HG03520 (cell line): Measurements from ENCODE around the gene CDKN3.

Experiments used
- ATAC-seq: cut with Tn5 transposase; IDR thresholded peaks from one replicate; pipeline ENCODE4 v1.9.1; 2021; ENCODE audit warnings: mild to moderate bottlenecking, moderate library complexity; ENCODE audit not compliant: unreplicated experiment

The CDKN3 gene, protein sequence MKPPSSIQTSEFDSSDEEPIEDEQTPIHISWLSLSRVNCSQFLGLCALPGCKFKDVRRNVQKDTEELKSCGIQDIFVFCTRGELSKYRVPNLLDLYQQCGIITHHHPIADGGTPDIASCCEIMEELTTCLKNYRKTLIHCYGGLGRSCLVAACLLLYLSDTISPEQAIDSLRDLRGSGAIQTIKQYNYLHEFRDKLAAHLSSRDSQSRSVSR

DNA sequence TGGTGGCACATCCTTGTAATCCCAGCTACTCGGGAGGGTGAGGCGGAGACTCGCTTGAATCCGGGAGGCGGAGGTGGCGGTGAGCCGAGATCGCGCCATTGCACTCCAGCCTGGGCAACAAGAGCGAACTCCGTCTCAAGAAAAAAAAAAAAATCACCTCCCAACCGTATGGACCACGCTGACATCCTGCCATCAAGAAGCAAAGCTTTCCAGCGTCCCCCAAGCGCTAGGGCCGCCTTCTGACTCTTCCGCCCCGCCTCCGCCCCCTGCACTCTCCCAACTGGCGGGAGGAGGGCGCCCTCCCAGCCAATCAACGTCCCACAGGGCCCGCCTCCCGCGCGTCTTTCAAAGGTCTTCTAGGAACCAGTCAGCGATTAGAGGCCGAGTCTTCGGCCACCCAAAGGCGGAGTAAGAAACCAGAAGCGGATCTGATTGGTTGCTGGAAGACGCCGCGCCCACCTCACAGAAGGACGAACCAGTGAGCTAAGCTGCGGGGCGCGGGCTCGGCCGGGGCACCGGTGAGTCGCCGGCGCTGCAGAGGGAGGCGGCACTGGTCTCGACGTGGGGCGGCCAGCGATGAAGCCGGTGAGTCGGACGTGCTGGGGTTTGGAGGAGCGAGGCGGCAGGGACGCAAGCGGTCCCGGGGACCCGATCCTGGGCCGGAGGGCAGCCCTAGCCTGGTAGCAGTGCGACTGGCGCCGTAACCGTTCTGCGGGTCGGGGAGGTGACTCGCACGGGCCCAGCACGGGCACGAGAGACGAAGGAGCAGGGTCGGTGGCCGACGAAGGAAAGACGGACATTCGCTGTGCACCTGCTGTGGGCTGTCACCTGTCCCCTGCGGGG, at the start of gene CDKN3:
TSS of gene CDKN3 (plus strand) at position 515 of the 843 bp plus-strand sequence. CDS start at position 577, 62 bp downstream.
- peak; percentile 97 for ATAC-seq

DNA sequence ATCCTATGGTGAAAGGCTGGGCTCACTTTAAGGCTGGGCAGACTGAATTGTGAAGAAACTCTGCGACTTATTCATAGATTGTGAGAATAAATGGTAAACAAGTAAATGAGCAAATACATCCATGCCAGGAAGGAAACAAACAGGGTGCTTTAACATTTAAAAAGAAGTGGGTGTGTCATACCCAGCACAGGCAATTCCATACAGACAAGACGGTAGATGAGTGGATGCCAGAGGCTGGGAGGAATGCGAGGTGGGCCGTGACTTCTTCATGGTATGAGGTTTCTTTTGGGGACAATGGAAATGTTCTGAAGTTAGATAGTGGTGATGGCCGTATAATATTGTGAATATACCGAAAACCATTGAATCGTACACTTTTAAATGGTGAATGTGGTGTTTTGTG, 49.8 kb upstream of the CDKN3 start:
- ATAC-seq: no peak

DNA sequence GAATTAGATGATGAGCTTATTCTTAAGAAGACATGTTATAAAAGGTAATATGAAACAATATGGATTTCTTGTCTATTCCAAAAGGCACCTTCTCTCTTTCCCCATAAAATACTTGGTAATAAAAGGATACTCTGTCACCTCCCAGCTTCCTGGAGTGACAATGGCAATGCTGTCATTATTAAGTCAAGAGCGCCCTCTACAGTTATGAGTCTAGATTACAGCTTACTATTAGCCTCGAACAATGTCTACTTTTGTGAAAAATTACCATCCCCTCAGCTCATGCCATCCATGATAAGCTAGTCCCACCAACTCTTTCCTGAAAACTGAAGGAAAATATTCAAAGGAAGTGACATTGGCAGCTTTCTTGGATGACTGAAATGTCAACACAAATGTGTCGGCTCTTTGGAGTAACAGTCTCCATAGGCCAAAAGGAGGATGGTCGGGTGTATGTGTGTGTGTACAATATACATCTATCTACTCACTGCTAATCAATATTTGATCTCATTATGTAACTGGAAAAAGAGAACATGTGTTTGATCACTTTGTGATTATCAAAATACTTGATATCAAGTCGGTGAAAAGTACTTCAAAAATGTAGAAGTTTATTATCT, 48.7 kb upstream of the CDKN3 start:
- no peak for ATAC-seq

DNA sequence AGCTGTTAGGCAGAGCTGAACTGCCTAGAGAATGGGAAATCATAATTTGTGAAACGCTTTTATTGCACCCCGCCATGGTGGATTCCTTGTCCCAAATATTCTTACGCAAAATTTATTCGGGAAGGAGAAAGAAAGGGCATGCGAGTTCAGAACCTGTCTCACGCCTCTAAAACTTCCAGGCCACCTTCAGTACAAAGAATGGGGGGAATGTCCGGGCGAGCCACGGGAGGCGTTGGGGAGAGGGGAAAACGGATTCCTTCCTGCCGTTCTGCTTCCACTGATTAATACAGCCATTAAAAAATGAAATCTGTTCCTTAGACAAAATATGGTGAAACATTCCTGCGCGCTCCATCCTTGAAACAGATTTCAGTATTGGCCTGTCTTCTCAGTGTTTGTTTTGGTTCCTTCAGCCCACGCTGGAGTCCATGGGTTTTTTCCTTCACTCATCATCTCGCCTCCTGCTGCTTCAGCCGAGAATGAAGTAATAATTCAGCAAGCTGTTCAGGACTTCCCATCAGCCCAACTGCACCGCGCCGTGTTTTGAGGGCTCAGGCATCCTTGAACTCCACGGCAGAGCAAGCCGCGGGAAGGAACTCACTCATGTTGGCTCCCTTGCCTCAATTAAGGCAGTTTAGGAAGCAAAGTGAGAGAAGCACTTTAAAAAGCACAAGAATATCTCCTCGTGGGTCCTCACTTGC, 47.7 kb upstream of the CDKN3 start:
- ATAC-seq: no peak

DNA sequence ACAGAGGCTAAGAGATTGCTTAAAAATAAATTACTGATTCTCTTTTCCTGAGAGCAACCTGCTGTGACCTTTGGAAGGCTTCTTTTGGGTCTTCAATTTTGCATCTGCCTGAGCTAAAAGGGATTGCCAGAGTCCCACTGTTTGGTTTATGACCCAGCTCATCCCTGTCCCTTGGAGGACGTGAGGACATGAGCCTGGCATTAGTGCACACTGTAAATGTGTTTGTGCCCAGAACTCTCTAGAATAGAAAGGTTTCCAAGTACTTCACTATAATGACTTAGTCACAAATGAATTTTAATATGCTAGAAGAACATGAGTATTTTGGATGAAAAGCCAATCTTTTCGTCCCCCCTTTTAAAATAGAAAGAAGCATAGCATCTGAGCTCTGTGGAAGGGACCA, 47.1 kb upstream of the CDKN3 start:
- ATAC-seq: no peak

DNA sequence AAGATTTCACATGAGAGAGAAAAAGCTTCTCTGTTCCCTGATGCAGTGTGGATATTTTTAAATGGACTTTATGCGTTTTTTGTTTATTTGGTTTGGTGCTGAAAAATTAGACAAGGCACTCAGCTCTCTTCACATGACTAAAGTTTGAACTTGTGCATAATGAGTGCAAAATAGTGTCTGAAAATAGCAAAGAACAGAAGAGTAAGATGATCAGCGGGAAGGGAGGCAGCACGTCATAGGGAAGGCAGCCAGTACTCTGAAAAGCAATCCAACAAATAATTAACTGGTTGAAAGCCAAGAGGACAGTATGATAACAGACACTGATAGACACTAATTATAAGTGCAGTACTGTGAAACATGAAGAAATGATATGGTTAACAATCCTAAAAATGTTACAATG, 46.6 kb upstream of the CDKN3 start:
- no peak for ATAC-seq

DNA sequence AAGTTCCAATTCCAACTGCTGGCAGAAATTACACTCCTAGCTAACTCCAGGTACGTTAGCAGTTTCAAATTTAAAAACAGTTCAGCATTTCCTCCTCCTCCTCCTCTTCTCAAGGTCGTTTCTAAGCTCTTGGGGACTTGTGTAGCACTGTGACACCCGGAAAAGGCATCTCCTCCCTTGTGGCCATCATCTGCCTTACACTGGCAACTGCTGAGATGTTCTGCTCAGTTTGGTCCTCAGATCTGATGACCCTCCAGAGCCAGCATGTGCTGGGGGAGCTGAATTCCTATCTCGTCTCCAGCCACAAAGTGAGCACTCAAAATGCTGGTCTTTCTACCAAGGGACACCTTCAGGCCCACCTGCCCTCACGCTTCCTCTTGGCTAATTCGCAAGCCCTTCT, 43.5 kb upstream of the CDKN3 start:
- ATAC-seq: no peak

DNA sequence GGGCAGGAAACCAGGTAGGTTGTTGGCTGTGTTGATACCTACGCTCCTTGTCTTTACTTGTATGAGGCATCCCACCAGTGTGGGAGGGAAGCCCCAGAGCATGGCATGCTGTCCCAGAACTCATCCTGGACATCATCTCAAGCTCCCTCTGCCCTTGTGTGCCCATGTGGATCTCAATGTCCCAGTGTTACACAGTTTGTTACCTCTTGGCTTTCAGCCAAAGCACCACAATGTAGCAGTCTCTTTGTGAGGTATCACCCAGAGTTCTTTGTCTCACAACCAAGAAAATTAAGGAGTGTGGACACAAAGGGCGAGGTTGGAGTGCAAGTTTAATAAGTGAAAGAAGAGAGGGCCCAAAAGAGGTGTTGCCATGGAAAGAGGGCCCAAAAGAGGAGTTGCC, 43.1 kb upstream of the CDKN3 start:
- ATAC-seq: no peak

DNA sequence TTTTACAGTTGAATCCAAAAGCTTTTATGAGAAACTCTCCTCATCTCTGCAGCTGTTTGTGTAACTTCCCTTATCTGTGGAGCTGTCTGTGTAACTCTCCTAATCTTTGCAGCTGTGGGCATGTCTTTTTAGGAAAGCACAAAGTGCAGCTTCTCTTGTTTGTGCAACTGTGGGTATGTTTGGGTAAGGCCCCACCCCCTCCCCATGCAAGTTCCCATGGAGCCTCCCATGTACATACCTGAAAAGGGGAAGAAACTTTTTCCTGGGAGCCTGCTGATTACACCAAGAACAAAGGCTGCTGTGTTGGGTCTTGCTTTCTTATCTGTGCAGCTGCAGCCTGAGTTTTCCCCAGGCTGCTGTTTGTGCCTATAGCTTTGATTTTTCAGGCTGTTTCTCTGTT, 42.7 kb upstream of the CDKN3 start:
- no peak for ATAC-seq

DNA sequence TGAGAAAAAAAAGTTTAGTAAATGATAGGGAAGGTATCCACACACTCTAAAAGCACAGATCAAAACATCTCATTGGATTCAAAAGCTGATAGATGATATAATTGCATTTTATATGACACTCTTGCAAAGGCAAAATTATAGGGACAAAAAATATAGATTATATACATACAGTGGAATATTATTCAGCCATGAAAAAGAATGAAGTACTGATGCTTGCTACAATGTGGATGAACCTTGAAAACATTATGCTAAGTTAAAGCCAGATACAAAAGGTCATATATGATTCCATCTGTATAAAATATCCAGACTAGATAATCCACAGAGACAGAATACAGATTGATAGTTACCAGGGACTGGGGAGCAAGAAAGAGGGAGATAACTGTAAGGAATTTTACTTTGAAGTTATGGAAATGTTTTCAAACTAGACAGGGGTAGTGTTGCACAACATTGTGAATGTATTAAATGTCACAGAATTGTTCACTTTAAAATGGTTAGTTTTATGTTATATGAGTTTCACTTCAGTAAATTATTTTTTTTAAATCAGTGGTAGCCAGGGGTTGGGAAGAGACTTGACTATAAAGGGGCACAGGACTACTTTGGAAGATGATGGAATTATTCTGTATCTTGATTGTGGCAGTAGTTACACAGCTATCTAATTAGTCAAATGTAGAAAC, 41.7 kb upstream of the CDKN3 start:
- no peak for ATAC-seq

DNA sequence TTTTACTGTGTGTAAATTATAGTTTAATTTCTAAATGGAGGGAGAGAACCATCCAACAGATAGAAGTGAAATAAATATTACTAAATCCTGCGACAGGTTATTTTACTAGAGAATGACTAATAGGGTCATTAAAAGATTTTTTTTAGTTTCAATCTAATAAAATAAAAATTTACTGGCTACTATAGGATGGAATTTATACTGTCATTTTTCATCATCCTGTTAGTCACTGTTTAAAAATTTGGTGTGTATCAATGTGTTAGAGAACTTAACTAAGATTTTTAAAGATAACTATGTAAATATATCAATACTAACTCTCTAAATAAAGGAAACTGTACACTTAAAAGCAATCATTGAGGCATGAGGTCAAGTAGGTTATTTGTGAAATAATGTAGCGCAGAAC, 41.1 kb upstream of the CDKN3 start:
- no peak for ATAC-seq

DNA sequence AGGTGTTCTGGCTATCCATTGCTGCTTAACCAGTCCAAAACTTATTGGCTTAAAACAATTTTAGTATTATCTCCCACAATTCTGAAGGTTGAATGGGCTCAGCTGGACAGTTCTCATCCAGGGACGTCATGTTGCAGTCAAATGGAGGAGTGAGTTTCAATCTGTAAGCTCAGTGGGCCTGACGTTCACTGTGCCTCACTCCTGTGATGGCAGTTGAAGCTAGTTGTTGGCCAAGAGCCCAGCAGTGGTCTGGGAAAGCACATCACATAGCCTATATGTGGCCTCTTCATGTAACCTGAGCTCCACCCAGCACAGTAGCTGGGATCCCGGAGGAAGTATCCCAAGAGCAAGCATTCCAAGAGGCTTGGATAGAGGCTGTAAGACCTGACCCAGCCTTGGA, 40.6 kb upstream of the CDKN3 start:
- ATAC-seq: no peak

DNA sequence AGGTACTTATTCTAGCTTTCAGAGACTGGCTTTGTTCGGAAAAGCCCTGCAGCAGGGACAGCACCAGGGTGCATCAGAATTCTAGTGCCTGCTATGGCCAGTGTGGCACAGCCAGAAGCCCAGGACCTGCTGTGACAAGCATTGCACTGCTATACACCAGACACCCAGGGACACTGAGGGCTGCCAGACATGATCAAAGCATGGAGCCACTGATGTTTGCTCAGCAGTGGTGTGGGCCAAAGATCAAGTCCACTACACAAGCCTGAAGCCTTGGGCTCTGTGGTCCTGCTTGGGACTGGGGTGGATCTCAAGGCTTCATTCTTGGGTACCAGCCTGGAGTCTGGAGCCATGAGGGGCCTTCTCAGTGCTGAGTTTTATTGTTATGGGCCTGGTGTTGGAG, 36.1 kb upstream of the CDKN3 start:
- ATAC-seq: no peak

DNA sequence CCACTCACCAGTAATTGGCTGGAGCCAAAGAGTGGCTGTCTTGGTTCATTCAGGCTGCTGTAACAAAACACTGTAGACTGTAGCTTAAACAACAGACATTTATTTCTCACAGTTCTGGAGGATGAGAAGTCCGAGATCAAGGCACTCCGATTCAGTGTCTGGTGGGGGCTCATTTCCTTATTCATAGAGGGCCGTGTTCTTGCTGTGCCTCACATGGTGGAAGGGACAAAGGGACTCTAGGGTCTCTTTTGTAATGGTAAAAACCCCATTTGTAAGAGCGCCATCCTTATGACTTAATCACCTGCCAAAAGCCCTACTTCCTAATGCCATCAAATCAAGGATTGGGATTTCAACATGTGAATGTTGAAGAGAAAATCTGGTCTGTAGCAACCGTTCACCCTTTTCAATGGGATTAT, 34.7 kb upstream of the CDKN3 start:
- ATAC-seq: no peak

DNA sequence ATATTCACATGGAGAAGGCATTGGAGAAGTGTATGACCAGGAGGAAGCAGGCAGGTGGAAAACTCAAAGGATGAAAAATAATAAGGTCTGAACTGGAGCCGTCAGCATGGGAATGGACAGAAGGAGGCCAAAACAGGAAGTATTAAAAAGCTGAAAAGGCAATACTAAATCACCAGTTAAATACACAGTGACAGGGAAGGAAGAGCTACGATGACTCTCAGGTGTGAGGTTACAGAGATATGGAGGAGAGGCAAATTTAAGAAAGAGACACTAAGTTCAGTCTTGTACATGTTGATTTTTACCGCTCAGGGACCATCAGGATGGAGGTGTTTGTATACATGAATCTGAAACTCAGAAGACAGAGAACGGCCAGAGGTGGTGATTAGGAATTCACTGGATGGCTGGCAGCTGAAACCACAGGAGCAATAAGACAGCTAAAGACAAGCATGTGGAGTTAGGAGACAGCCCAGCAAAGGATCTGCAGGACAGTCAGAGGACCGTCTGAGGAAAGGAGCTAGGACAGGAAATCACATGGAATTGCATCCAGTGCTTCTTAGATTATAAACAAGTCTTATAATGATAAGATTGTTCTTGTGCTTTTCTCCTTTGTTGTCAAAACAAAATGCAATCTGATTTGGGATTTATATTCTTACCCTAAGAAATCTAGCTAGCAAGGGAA, 33.9 kb upstream of the CDKN3 start:
- no peak for ATAC-seq

DNA sequence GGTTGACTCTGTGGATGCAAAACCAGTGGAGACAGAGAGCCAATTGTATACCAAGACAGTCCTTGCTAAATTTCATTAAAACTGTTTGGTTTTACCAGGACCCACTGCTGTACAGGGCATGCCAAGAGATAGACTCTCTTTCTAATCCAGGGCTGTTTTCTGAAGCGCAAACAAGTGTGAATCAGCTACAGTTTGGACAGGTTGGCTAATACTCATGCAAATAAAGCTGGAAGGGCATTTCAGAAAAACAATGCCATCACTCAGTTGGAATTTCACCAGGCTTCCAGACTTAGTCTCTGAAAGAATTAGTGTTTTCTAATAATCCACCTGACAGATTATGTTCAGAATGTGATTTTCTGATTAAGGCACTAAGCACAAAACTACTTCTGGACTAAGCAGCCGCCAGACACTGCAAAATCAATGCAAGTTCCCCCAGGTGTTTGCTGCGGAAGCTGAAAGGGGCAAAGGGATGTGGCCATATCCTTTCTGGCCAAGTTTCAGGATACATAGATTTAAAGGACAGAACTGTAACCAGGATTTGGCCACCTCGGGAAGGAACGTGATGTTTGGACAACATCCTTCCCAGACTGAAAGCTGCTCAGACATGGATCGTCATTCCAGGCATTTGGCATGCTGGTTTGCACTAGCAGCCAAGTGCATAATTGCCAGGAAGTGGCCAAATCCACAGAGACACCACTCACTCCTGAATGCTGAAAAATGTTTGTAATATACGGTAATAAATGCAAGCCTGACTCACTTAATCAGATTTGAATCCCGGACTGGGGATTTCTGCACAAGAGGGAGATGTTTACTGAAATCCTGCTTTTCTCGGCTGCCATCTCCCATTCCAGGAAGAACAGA, 32.0 kb upstream of the CDKN3 start:
- ATAC-seq: no peak

DNA sequence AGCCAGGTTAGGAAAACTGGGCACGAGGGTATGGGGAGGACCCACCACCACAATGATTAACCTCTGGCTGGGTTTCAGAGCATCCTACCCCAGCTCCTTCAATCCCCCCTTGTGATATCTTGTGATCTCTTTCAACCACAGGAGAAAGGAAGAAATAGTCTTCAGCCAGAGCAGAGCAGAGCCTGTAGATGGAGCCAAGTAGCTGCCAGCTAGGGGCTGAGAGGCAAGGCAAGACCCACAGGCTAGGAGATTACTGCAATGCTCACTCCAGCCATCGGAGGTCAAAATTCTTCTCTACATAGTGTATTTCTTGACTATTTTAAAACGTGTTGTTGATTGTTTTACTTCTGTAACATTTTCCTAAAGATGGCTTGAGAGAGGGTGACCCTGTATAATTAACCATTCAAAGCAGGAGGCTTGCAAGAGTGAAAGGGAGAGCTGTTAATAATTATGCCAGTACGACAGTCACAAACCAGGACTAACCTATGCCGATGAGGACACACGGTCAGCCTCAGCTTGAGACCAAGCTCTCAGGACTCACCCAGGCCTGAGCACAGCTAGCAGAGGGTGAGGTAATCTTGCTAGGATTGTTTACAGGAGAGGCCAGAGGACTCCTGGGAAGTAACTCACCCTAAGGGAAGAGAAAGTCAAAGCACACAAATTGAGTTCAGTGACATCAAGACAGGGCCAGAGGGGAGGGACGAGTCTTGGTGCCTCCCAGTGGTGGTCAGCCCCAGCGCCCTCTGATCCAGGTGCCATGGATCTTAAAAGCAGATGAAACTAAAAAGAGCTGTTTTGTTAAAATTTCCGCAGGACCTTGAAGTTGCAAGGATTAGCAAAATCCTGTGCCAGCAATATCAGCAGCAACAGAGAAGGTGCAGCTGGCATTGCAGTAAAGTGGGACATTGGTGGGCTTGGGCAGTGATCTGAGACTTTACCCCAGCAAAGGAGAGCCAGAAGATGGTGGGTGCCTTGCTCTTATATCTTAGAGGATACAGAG, 29.8 kb upstream of the CDKN3 start:
- ATAC-seq: no peak

DNA sequence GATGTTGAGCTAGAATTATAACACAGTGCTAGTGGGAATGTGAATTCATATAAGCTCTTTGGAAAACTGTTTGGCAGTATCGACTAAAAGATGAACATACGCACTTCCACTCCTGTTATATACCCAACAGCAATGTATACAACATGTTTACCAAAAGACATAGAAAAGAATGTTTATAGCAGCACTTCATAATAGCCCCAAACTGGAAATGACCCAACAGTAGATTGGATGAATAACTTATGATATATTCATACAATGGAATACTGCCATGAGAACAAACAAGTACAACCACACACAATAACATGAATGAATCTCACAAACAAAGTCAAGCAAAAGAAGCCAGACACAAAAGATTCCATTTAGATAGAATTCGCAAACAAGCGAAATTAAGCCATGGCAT, 28.5 kb upstream of the CDKN3 start:
- ATAC-seq: no peak
